ENCODE measurements around the gene CES3. TPM values are rescaled to one million over a fixed set of nuclear protein-coding genes. Genes with fewer than 3 reads are reported as not detected.

CES3 gene
- polyA plus RNA-seq (2011; rRNA removed) (3.8 and 4.1 TPM in 2 replicates), polyA plus RNA-seq (2017; fragmentation: RNase III; extraction: RNeasy Plus Mini Kit Qiagen cat#74134 plus additional on column Dnase treatment) (2.1 to 2.7 TPM (median 2.3 TPM) in 3 replicates), polyA minus RNA-seq (2011; rRNA and poly(A)+ RNA removed) (7.5 and 9.2 TPM in 2 replicates)
- 2.5 and 2.6 TPM in 2 replicates for polyA plus RNA-seq (2012; cell fraction: cytosol; rRNA removed)
- 21.4 TPM in 2 replicates for polyA plus RNA-seq (2012; cell fraction: nucleus; rRNA removed)

- TF ChIP-seq CTCF (IDR thresholded peaks at IDR 0.05): peak; percentile 85
- TF ChIP-seq HDAC2 (IDR thresholded peaks at IDR 0.05): no peak
- no peak for TF ChIP-seq BHLHE40 (IDR thresholded peaks at IDR 0.05; ENCODE audit: low read depth, low read length)
- no peak for TF ChIP-seq ZNF302 (CRISPR knock-in tag; IDR thresholded peaks at IDR 0.05)
- no peak for TF ChIP-seq KDM1A (IDR thresholded peaks at IDR 0.05; ENCODE audit: low read depth)
- no peak for TF ChIP-seq POLR2A (IDR thresholded peaks at IDR 0.05; ENCODE audit: low read length)
- no peak for TF ChIP-seq CBX8 (IDR thresholded peaks at IDR 0.05)
- TF ChIP-seq RAD21 (conservative IDR thresholded peaks at IDR 0.05 in 1 of 2, IDR thresholded peaks at IDR 0.05 in 1 of 2): peak in 1 of 2 experiments; percentile 18; a peak in 1 of 5 replicates
- TF ChIP-seq REST (IDR thresholded peaks at IDR 0.05): 0 out of 2 replicates have a peak, but pooled peaks have one; percentile 13
- TF ChIP-seq RFX5 (IDR thresholded peaks at IDR 0.05): no peak
- no peak for TF ChIP-seq ZSCAN20 (CRISPR knock-in tag; IDR thresholded peaks at IDR 0.05)
- TF ChIP-seq HOXA7 (CRISPR knock-in tag; IDR thresholded peaks at IDR 0.05): no peak
- TF ChIP-seq ELK1 (IDR thresholded peaks at IDR 0.05; ENCODE audit: low read depth, low read length): no peak
- no peak for TF ChIP-seq CBX2 (IDR thresholded peaks at IDR 0.05; ENCODE audit: borderline replicate concordance, low read depth)
- no peak for TF ChIP-seq ZFP36 (IDR thresholded peaks at IDR 0.05; ENCODE audit: borderline replicate concordance, partially characterized antibody)
- no peak for TF ChIP-seq EHMT2 (IDR thresholded peaks at IDR 0.05; ENCODE audit: low read depth)
- no peak for TF ChIP-seq EP300 (IDR thresholded peaks at IDR 0.05)
- no peak for TF ChIP-seq CEBPB (IDR thresholded peaks at IDR 0.05)
- no peak for TF ChIP-seq PHF8 (IDR thresholded peaks at IDR 0.05; ENCODE audit: borderline replicate concordance, low read depth)
- no peak for TF ChIP-seq EHF (CRISPR knock-in tag; IDR thresholded peaks at IDR 0.05)
- TF ChIP-seq RNF2 (IDR thresholded peaks at IDR 0.05; ENCODE audit: borderline replicate concordance, low read depth): no peak
- no peak for TF ChIP-seq JUNB (IDR thresholded peaks at IDR 0.05)
- no peak for TF ChIP-seq HOXB5 (CRISPR knock-in tag; IDR thresholded peaks at IDR 0.05)
- ATAC-seq (peak; percentile 99 to 100), DNase-seq (ENCODE audit: low read depth in 1 of 2, low spot score in 1 of 2) (peak; percentile 80 to 85), FAIRE-seq (no peak)
- WGBS (ENCODE audit: missing lambda C conversion rate): 50% methylated on average over 16 of the region's 16 CpGs
- Histone ChIP-seq H3K4me2 (peak within 1 kb of the TSS; percentile 70), H3K9me3 (no peaks in the 10 kb centered on the region), H3K27ac (peak within 1 kb of the TSS; percentile 49 to 82; a peak in 4 of 6 replicates), H3K4me1 (no peaks in the 10 kb centered on the region), H3K4me3 (peak within 1 kb of the TSS; percentile 33)
- ChIA-PET POLR2A (interaction anchor here (1.0 kb wide), 2 partner anchors 9 to 209 kb away, joined by 3 to 10 read pairs; partner anchors contain the start of gene NOL3), CTCF (interaction anchor here (0.7 to 15.9 kb wide), 40 partner anchors 9 to 371 kb away, joined by 3 to 216 read pairs (median 4); partner anchors contain the start of genes B3GNT9 and CES4A)
Observed at GRCh38 chr16:66961065-66961744, at the start of gene CES3. Gene CES3 (plus strand): TSS chr16:66961266. CDS start chr16:66961308, 42 bp downstream.
